Mesenchymal stem cell (in vitro differentiated cells and primary cell): ENCODE data around the gene MEI1.
"Not testable (repeated sequence)": the region's sequence is repeated elsewhere in the genome, so short reads cannot be mapped to it uniquely, and the experiment has no call there.

Experiments used
- DNase-seq: peaks from one replicate; pipeline ENCODE4 v3.0.0-alpha.2; 2013
- H2AFZ ChIP-seq: one replicate; pipeline ENCODE4 v1.6.1; 2013; ENCODE audit warnings: low read depth, mild to moderate bottlenecking, control low read depth, inconsistent platforms, low read length, moderate library complexity
- H2AK5ac ChIP-seq: 2 replicates; pipeline ENCODE4 v1.6.1; 2013; ENCODE audit warnings: low read length, moderate library complexity, mild to moderate bottlenecking, inconsistent platforms; ENCODE audit not compliant: severe bottlenecking
- H2BK120ac ChIP-seq: one replicate; pipeline ENCODE4 v1.6.1; 2013; ENCODE audit warnings: low read depth, mild to moderate bottlenecking, inconsistent platforms, low read length, moderate library complexity
- H2BK12ac ChIP-seq, 2 experiments: one replicate each; pipeline ENCODE4 v1.6.1; 2013; ENCODE audit warnings: inconsistent platforms in 2 of 2, low read length in 2 of 2, mild to moderate bottlenecking in 2 of 2, moderate library complexity in 2 of 2, control low read depth in 1 of 2
- H2BK15ac ChIP-seq: one replicate; pipeline ENCODE4 v1.6.1; 2013; ENCODE audit warnings: mild to moderate bottlenecking, low read depth, inconsistent platforms; ENCODE audit not compliant: poor library complexity, severe bottlenecking
- H2BK5ac ChIP-seq: 2 replicates; pipeline ENCODE4 v1.6.1; 2013; ENCODE audit warnings: low read depth, mild to moderate bottlenecking, low read length, control low read depth, inconsistent platforms; ENCODE audit not compliant: poor library complexity, severe bottlenecking
- H3K14ac ChIP-seq, 2 experiments: one replicate each; pipeline ENCODE4 v1.6.1; 2013; ENCODE audit warnings: inconsistent platforms in 2 of 2, low read length in 2 of 2, control low read depth in 1 of 2, mild to moderate bottlenecking in 1 of 2, moderate library complexity in 1 of 2
- H3K18ac ChIP-seq, 2 experiments: one replicate each; pipeline ENCODE4 v1.6.1; 2013; ENCODE audit warnings: inconsistent platforms in 2 of 2, low read length in 2 of 2, control low read depth in 1 of 2, low read depth in 1 of 2, mild to moderate bottlenecking in 1 of 2
- H3K23ac ChIP-seq, 2 experiments: one replicate each; pipeline ENCODE4 v1.6.1; 2013; ENCODE audit warnings: inconsistent platforms in 2 of 2, low read length in 2 of 2, mild to moderate bottlenecking in 2 of 2, moderate library complexity in 2 of 2, control low read depth in 1 of 2
- H3K27ac ChIP-seq: 2 replicates; pipeline ENCODE4 v1.5.1; 2013; ENCODE audit warnings: mild to moderate bottlenecking, moderate library complexity, low read length, control low read depth, inconsistent platforms; ENCODE audit not compliant: poor library complexity, severe bottlenecking
- H3K27me3 ChIP-seq, 2 experiments: 2 replicates each; pipeline versions ENCODE4 v1.6.1 to v1.7.0; 2013; ENCODE audit warnings: low read length in 2 of 2, mild to moderate bottlenecking in 2 of 2, moderate library complexity in 2 of 2, control low read depth in 1 of 2, inconsistent platforms in 1 of 2; ENCODE audit not compliant: control insufficient read depth in 1 of 2, insufficient read depth in 1 of 2
- H3K36me3 ChIP-seq, 2 experiments: 2 replicates each; pipeline versions ENCODE4 v1.6.1 to v1.7.0; 2013; ENCODE audit warnings: low read length in 2 of 2, control low read depth in 1 of 2, inconsistent platforms in 1 of 2, low read depth in 1 of 2, mild to moderate bottlenecking in 1 of 2; ENCODE audit not compliant: insufficient read depth in 2 of 2, control insufficient read depth in 1 of 2
- H3K4ac ChIP-seq, 2 experiments: one replicate each; pipeline ENCODE4 v1.6.1; 2013; ENCODE audit warnings: inconsistent platforms in 2 of 2, low read length in 2 of 2, mild to moderate bottlenecking in 2 of 2, moderate library complexity in 2 of 2, control low read depth in 1 of 2, low read depth in 1 of 2
- H3K4me1 ChIP-seq: 2 replicates; pipeline ENCODE4 v1.6.1; 2013; ENCODE audit warnings: low read depth, low read length, control low read depth; ENCODE audit not compliant: control insufficient read depth, insufficient read depth
- H3K4me2 ChIP-seq: 2 replicates; pipeline ENCODE4 v1.6.1; 2013; ENCODE audit warnings: low read length, mild to moderate bottlenecking, inconsistent platforms; ENCODE audit not compliant: poor library complexity, severe bottlenecking
- H3K4me3 ChIP-seq, 2 experiments: 2 replicates each; pipeline versions ENCODE4 v1.5.1 to v1.7.0; 2013; ENCODE audit warnings: low read length in 2 of 2, mild to moderate bottlenecking in 2 of 2, control low read depth in 1 of 2, low read depth in 1 of 2; ENCODE audit not compliant: insufficient read depth in 1 of 2
- H3K79me1 ChIP-seq: replicated peaks from 2 replicates; pipeline ENCODE4 v1.6.1; 2013; ENCODE audit warnings: mild to moderate bottlenecking, control low read depth, low read length, inconsistent platforms; ENCODE audit not compliant: poor library complexity, severe bottlenecking
- H3K9ac ChIP-seq: 2 replicates; pipeline ENCODE4 v1.7.0; 2013; ENCODE audit warnings: mild to moderate bottlenecking, low read length, moderate library complexity
- H3K9me3 ChIP-seq: 2 replicates; pipeline ENCODE4 v1.7.0; 2013; ENCODE audit warnings: mild to moderate bottlenecking, low read length; ENCODE audit not compliant: control insufficient read depth
- H4K8ac ChIP-seq: one replicate; pipeline ENCODE4 v1.6.1; 2013; ENCODE audit warnings: inconsistent platforms, mild to moderate bottlenecking, low read length, moderate library complexity
- H4K91ac ChIP-seq: one replicate; pipeline ENCODE4 v1.6.1; 2013; ENCODE audit warnings: mild to moderate bottlenecking, low read length, inconsistent platforms
- WGBS: methylation state at CpG from one replicate; pipeline ENCODE4 v1.1.7; 2013; ENCODE audit warnings: mixed read lengths; 5-methylcytosine and 5-hydroxymethylcytosine counted together

Gene MEI1

DNA sequence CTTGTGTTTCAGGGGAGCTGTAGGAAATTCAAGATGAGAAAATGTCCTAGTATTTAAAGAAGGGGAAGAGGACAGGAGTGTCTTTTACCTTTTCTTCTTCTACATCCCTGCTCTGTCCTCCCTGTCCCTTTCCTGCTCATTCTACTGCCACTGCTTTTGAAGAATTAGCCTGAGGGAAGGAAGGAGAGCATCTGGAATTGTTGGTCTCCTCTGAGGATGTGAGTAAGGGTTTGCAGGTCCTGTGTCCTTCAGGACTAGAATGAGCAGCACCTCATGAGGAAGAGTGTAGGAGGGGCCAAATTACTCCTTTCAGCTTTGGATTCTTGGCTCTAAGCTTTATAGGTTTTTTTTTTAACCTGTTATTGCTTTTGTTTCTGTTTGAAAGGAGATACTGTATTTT lies 34.8 kb upstream of the MEI1 start:
- no peak overlapping the region for H2BK120ac ChIP-seq
- H2AK5ac ChIP-seq = no peak overlapping the region
- no peak overlapping the region for H4K8ac ChIP-seq
- H3K23ac ChIP-seq = no peak overlapping the region
- no peak overlapping the region for H3K14ac ChIP-seq
- no peak overlapping the region for H2BK5ac ChIP-seq
- peaks cover 4% of the 10 kb centered on the region for H3K4me1 ChIP-seq
- H3K9ac ChIP-seq = peak overlapping the region; percentile 19
- H3K36me3 ChIP-seq = peaks cover 32 to 60% of the 10 kb centered on the region in 2 experiments
- H3K27me3 ChIP-seq = no peaks in the 10 kb centered on the region
- no peak overlapping the region for H4K91ac ChIP-seq
- no peak overlapping the region for H2BK12ac ChIP-seq
- H3K18ac ChIP-seq = no peak overlapping the region
- DNase-seq = no peak
- no peaks in the 10 kb centered on the region for H3K9me3 ChIP-seq
- H3K4me2 ChIP-seq = no peak overlapping the region
- no peak overlapping the region for H3K4me3 ChIP-seq
- no peak overlapping the region for H2BK15ac ChIP-seq
- no peak overlapping the region for H3K27ac ChIP-seq
- peaks cover 2% of the 10 kb centered on the region for H3K79me1 ChIP-seq
- H3K4ac ChIP-seq = no peak overlapping the region
- no peak overlapping the region for H2AFZ ChIP-seq

DNA sequence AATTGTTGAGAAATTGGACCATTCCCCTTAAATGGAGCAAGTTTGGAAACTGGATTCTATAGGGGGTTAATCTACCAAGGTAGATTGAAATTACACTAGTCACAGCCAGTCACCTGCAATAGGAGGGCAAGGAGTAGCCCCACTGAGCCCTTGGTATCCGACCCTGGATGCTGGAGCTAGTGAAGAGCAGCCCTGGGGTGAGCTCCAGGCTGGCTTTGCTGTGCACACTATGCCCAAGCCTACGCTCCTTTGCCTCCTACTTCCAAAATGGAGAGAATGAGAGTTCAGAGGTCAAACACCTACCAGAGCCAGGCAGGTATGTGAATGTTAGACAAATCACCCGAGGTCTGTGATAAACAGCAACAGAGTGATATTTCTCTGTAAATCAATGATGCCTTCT lies 34.4 kb upstream of the MEI1 start:
- no peak overlapping the region for H2BK15ac ChIP-seq
- H3K9me3 ChIP-seq = no peaks in the 10 kb centered on the region
- no peak overlapping the region for H2BK5ac ChIP-seq
- no peak overlapping the region for H3K18ac ChIP-seq
- peaks cover 4% of the 10 kb centered on the region for H3K4me1 ChIP-seq
- H3K4me2 ChIP-seq = no peak overlapping the region
- DNase-seq = no peak
- no peak overlapping the region for H3K23ac ChIP-seq
- H3K14ac ChIP-seq = no peak overlapping the region
- peaks cover 28 to 56% of the 10 kb centered on the region in 2 experiments for H3K36me3 ChIP-seq
- no peak overlapping the region for H2AFZ ChIP-seq
- H3K79me1 ChIP-seq = peaks cover 2% of the 10 kb centered on the region
- no peak overlapping the region for H3K4me3 ChIP-seq
- H4K91ac ChIP-seq = no peak overlapping the region
- no peak overlapping the region for H4K8ac ChIP-seq
- peak overlapping the region; percentile 7 for H2AK5ac ChIP-seq
- no peaks in the 10 kb centered on the region for H3K27me3 ChIP-seq
- peak overlapping the region; percentile 20 for H3K27ac ChIP-seq
- no peak overlapping the region for H2BK120ac ChIP-seq
- 100% methylated on average over 3 of the region's 3 CpGs for WGBS
- no peak overlapping the region for H2BK12ac ChIP-seq
- H3K4ac ChIP-seq = no peak overlapping the region
- no peak overlapping the region for H3K9ac ChIP-seq

- no peak overlapping the region for H2BK5ac ChIP-seq
- H2BK120ac ChIP-seq = no peak overlapping the region
- no peaks in the 10 kb centered on the region for H3K9me3 ChIP-seq
- no peak overlapping the region for H3K4me3 ChIP-seq
- whole genome bisulfite sequencing = 36% methylated on average over 19 of the region's 21 CpGs
- peaks cover 9% of the 10 kb centered on the region for H3K79me1 ChIP-seq
- H2BK15ac ChIP-seq = no peak overlapping the region
- H3K4ac ChIP-seq = peak overlapping the region in 1 of 2 experiments; percentile 63
- H3K4me1 ChIP-seq = peaks cover 9% of the 10 kb centered on the region
- H2BK12ac ChIP-seq = peak overlapping the region; percentile 33 to 40
- H3K18ac ChIP-seq = peak overlapping the region in 1 of 2 experiments; percentile 5
- no peak overlapping the region for H2AK5ac ChIP-seq
- H3K27ac ChIP-seq = peak overlapping the region; percentile 73
- H3K4me2 ChIP-seq = no peak overlapping the region
- H2AFZ ChIP-seq = no peak overlapping the region
- peak overlapping the region; percentile 69 for H4K91ac ChIP-seq
- H3K23ac ChIP-seq = no peak overlapping the region
- H3K27me3 ChIP-seq = no peaks in the 10 kb centered on the region
- H4K8ac ChIP-seq = peak overlapping the region; percentile 63
- H3K9ac ChIP-seq = peak overlapping the region; percentile 8
- H3K14ac ChIP-seq = no peak overlapping the region
- DNase-seq = peak; percentile 85
- H3K36me3 ChIP-seq = peaks cover 21 to 33% of the 10 kb centered on the region in 2 experiments
These were observed 30.1 kb upstream of the MEI1 start for GRCh38 chr22:41668971-41669911.

GRCh38 chr22:41672096-41672495 lies 27.2 kb upstream of the MEI1 start:
- H2BK5ac ChIP-seq, H4K91ac ChIP-seq, H3K9me3 ChIP-seq, H2AK5ac ChIP-seq, H3K4me1 ChIP-seq, H2AFZ ChIP-seq, H3K27me3 ChIP-seq, H2BK12ac ChIP-seq, H2BK120ac ChIP-seq, H3K14ac ChIP-seq, H3K4ac ChIP-seq, H4K8ac ChIP-seq, H3K27ac ChIP-seq, H2BK15ac ChIP-seq, DNase-seq, H3K4me3 ChIP-seq, H3K9ac ChIP-seq, H3K18ac ChIP-seq, H3K23ac ChIP-seq, H3K4me2 ChIP-seq: not testable (repeated sequence)
- H3K36me3 ChIP-seq = peaks cover 19 to 42% of the 10 kb centered on the region in 2 experiments
- WGBS = 92% methylated on average over 10 of the region's 10 CpGs
- H3K79me1 ChIP-seq = peaks cover 13% of the 10 kb centered on the region
